ENCODE results near the gene NACC2. TPM values are rescaled to one million over a fixed set of nuclear protein-coding genes. Genes with fewer than 3 reads are reported as not detected.

Gene NACC2
- total RNA-seq, 4 donors from 2014 or later = 22.2 to 64.3 (median 26.5) TPM

DNA sequence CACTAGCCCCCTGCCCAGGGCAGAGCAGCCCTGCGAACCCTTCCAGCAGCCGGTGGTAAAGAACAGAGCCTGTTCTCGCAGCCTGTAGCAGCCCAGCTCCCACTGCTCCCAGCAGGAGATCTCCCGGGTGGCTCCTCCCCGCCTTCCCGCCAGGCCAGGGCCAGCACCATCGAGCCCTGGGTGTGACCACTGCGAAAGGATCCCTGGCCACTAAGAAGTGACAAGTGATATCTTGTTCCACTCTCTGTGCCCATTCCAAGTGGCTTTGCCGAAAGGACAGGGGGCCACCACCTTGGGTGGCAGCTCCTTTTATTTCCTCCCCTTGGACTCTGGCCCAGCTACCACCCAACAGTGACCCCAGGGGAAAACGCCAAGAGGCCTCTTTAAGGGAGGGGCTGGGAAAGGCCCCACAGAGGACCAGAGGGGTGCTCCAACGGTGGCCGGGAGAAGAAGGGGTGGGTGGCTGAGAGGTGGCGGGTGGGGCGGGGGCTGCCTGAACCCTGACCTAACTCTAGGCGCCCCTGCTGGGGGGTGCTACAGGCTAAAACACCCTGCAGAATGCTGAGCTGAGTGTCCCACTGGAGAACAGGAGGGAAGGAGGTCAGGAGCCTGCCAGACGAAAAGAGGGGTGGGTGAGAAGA lies 1.6 kb downstream of the NACC2 start:
- Histone ChIP-seq H3K27me3 (peaks cover 1% of the 10 kb centered on the region), H3K36me3 (no peaks in the 10 kb centered on the region), H3K27ac (peak overlapping the region; percentile 93 to 98 (median 96)), H3K9me3 (no peaks in the 10 kb centered on the region), H3K4me1 (peaks cover 35 to 66% (median 62%) of the 10 kb centered on the region in 4 donors), H3K4me3 (peak overlapping the region; percentile 87 to 94 (median 92))
- TF ChIP-seq POLR2A (IDR thresholded peaks at IDR 0.05) = no peak
- TF ChIP-seq EP300 (IDR thresholded peaks at IDR 0.05; ENCODE audit: low read depth) = no peak
- TF ChIP-seq POLR2AphosphoS5 (IDR thresholded peaks at IDR 0.05) = no peak
- no peak for TF ChIP-seq CTCF (IDR thresholded peaks at IDR 0.05)
- WGBS, 2 donors (ENCODE audit: low coverage in 1 of 2) = 40% methylated on average over 2 to 16 of the region's 16 CpGs
- no peak for DNase-seq
- intact Hi-C loops (cut with DNase I; ENCODE audit: low total_unique reads) = no loop called here
- in situ Hi-C loops (cut with MboI; ENCODE audit: low pct_ligation_motif_present in 1 of 4, low pct_unique_long_range_greater_than_20kb in 1 of 4, low sequenced_read_pairs in 3 of 4) = no loop called here

DNA sequence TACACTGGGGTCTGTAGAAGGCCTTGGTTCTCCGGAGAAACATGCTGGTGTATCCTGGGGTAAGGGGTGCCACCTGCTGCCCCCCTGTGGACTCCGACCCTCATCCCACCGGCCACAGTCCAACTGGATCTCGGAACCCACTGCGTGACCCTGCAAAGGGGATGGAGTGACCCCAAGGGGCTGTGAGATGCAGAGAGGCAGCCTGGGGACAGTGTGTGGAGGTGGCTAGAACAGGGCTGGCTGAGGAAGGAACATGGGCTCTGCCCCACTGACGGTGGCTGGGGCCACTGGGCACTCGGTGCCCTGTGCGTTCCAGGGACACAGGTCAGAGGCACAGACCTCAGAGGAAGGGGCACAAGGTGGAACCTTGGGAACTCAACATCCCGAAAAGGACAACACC lies 2.3 kb downstream of the NACC2 start:
- in situ Hi-C loops (cut with MboI; ENCODE audit: low pct_ligation_motif_present in 1 of 4, low pct_unique_long_range_greater_than_20kb in 1 of 4, low sequenced_read_pairs in 3 of 4) = no loop called here
- 70% methylated on average over 9 of the region's 9 CpGs; no CpG with 5 or more reads in 1 of the 2 donors for WGBS, 2 donors (ENCODE audit: low coverage in 1 of 2)
- no peaks in the 10 kb centered on the region for H3K36me3 ChIP-seq
- no peaks in the 10 kb centered on the region for H3K27me3 ChIP-seq
- H3K27ac ChIP-seq = peak overlapping the region; percentile 93 to 98 (median 96)
- DNase-seq = no peak
- intact Hi-C loops (cut with DNase I; ENCODE audit: low total_unique reads) = no loop called here
- H3K4me3 ChIP-seq = no peak overlapping the region
- TF ChIP-seq CTCF (IDR thresholded peaks at IDR 0.05) (no peak), POLR2AphosphoS5 (IDR thresholded peaks at IDR 0.05) (no peak), POLR2A (IDR thresholded peaks at IDR 0.05) (no peak), EP300 (IDR thresholded peaks at IDR 0.05; ENCODE audit: low read depth) (no peak)
- H3K4me1 ChIP-seq = peaks cover 35 to 73% (median 66%) of the 10 kb centered on the region in 4 donors
- H3K9me3 ChIP-seq = no peaks in the 10 kb centered on the region

DNA sequence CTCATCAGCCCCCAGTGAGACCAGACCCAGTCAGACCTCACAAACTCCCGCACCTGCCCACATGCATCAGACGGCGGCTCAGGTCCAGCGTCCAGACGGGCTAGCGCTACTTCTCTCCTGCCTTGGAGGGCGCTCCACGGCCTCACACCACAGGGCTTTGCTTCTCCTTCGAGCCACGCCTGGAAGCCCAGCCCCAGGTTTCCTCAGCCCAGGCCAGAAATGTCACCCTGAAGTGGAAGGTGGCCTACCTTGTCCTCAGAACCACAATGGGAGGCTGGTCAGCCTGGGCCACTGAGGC lies 2.8 kb downstream of the NACC2 start:
- no peak for DNase-seq
- 85% methylated on average over 10 of the region's 10 CpGs; no CpG with 5 or more reads in 1 of the 2 donors for WGBS, 2 donors (ENCODE audit: low coverage in 1 of 2)
- H3K36me3 ChIP-seq = no peaks in the 10 kb centered on the region
- peaks cover 35 to 77% (median 69%) of the 10 kb centered on the region in 4 donors for H3K4me1 ChIP-seq
- no peaks in the 10 kb centered on the region for H3K9me3 ChIP-seq
- no peaks in the 10 kb centered on the region for H3K27me3 ChIP-seq
- intact Hi-C loops (cut with DNase I; ENCODE audit: low total_unique reads) = no loop called here
- no peak overlapping the region for H3K4me3 ChIP-seq
- in situ Hi-C loops (cut with MboI; ENCODE audit: low pct_ligation_motif_present in 1 of 4, low pct_unique_long_range_greater_than_20kb in 1 of 4, low sequenced_read_pairs in 3 of 4) = no loop called here
- peak overlapping the region; percentile 93 to 98 (median 96) for H3K27ac ChIP-seq
- TF ChIP-seq POLR2AphosphoS5 (IDR thresholded peaks at IDR 0.05) (no peak), POLR2A (IDR thresholded peaks at IDR 0.05) (no peak), EP300 (IDR thresholded peaks at IDR 0.05; ENCODE audit: low read depth) (no peak), CTCF (IDR thresholded peaks at IDR 0.05) (no peak)

- Histone ChIP-seq H3K27me3 (no peaks in the 10 kb centered on the region), H3K27ac (peak overlapping the region; percentile 93 to 98 (median 96)), H3K9me3 (no peaks in the 10 kb centered on the region), H3K4me3 (peak overlapping the region in 1 of 4 donors; percentile 16), H3K4me1 (peaks cover 35 to 81% (median 69%) of the 10 kb centered on the region in 4 donors), H3K36me3 (no peaks in the 10 kb centered on the region)
- TF ChIP-seq POLR2A (IDR thresholded peaks at IDR 0.05) (no peak), CTCF (IDR thresholded peaks at IDR 0.05) (no peak), POLR2AphosphoS5 (IDR thresholded peaks at IDR 0.05) (no peak), EP300 (IDR thresholded peaks at IDR 0.05; ENCODE audit: low read depth) (no peak)
- no peak for DNase-seq
- intact Hi-C loops (cut with DNase I; ENCODE audit: low total_unique reads) = no loop called here
- WGBS, 2 donors (ENCODE audit: low coverage in 1 of 2) = 71 to 78% methylated on average over 6 to 20 of the region's 20 CpGs
- in situ Hi-C loops (cut with MboI; ENCODE audit: low pct_ligation_motif_present in 1 of 4, low pct_unique_long_range_greater_than_20kb in 1 of 4, low sequenced_read_pairs in 3 of 4) = no loop called here
Measured at GRCh38 chr9:136091582-136092352, 3.3 kb downstream of the NACC2 start.
